HG02852 (cell line): Measurements from ENCODE around the gene GRIPAP1.
"Not testable (repeated sequence)": the region's sequence is repeated elsewhere in the genome, so short reads cannot be mapped to it uniquely, and the experiment has no call there.

Experiments
- ATAC-seq: cut with Tn5 transposase; IDR thresholded peaks from one replicate; pipeline ENCODE4 v1.9.1; 2021; ENCODE audit warnings: mild to moderate bottlenecking, moderate library complexity; ENCODE audit not compliant: unreplicated experiment

GRIPAP1 gene

DNA sequence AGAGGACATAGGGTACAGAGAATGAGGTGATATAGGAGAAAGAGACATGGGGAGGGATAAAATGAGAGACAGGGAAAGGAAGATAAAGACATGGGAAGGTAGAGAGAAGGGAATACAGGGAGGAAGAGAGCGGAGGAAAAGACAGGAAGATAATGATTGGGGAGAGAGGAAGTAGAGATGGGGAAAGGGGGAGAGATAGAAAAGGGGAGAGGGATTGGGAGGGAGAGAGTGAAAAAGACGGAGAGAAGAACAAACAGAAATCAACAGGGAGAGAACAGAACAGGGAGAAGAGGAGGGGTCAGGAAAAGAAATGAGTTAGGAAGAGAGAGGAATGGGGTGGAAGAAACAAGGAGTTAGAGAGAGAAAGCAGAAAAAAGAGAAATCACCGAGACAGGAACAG, 4.6 kb downstream of the GRIPAP1 start:
- no peak for ATAC-seq

DNA sequence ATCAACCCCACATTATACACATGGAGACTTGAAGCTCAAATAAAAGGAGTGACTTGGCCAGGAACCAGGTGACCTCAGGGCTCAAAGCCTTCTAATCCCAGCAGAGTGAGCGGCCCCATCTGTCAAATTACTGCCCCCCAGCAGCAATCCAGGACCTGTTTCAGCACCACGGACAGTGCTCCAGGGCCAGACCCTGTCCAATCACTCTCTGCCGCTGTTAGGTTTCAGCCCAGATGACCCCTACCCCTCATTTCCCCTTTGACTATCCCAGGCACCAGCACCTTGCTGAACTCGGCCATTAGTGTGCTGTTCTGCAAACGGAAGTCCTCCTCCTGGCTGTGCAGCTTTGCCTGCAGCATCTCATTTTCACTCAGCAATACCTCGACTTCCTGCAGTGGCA, 5.1 kb downstream of the GRIPAP1 start:
- no peak for ATAC-seq

DNA sequence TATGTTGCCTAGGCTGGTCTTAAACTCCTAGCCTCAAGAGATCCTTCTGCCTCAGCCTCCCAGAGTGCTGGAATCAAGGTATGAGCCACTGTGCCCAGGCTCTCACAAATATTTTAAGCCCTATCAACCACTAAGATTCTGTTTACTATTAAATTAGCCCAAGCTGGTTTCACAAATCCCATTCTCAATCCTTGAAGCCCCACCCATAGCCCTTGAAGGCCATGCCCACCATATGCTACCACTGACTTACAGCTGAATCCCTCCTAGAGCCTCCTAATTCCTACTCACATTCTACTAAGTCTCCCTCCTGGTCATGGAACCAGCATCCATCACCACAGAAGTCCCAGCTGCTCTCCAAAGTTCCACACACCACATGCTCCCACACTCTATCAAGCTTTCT, 9.7 kb downstream of the GRIPAP1 start:
- ATAC-seq: no peak

DNA sequence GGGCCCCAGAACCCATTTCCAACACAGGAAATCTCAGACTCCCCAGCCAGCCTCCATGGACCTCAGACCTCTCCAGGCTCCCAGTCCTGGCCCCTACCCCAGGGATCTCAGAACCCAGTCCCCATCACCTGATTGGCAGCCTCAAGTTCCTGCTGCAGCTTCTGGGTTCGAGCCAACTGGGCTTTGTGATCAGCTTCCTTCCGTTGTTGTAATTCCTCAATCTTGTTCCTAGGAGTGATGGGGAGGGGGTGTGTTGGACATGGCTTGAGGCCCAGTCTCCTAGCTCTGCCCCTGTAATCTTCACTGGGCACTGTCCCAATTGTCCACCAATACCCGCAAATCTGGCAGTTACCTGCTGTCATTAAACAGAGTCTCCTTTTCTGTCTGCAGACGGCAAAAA, 12.6 kb downstream of the GRIPAP1 start:
- ATAC-seq: no peak

DNA sequence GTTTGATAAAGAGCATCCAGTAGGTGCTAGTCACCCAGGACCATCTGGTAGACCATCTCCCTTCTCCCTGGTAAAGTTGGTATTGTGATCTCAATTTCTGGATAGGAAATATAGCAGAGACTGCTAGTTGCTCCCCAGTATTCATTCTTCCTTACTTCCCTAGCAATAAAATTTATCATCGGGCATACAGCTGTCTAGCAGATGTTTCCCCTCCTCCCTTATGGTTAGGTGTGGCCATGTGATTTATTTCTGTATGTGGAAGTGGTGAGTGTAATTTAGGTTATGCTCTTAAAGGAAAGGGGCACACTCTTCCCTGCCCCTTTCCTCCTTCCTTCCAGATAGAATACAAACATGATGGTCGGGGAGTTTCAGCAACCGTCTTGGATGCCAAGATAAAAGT, 18.2 kb downstream of the GRIPAP1 start:
- ATAC-seq: no peak

DNA sequence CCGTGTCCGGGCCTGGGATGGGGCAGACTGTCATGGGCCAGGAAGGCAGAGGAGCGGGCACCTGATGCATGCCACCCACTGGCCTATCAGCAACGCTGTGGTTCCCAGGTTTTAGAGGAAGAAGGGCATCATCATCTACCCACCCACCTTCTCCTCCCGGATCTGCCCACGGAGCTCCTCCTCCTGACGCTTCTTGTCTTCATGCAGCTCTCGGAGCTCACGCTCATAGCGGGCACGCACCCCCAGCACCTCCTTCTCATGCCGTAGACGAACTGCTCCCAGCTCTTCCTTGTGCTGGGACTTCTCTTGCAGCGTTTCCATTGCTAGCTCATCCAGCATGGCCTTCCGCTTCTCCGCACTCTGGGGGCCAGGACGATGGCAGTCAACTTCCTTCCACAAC, 19.0 kb downstream of the GRIPAP1 start:
- ATAC-seq: no peak

DNA sequence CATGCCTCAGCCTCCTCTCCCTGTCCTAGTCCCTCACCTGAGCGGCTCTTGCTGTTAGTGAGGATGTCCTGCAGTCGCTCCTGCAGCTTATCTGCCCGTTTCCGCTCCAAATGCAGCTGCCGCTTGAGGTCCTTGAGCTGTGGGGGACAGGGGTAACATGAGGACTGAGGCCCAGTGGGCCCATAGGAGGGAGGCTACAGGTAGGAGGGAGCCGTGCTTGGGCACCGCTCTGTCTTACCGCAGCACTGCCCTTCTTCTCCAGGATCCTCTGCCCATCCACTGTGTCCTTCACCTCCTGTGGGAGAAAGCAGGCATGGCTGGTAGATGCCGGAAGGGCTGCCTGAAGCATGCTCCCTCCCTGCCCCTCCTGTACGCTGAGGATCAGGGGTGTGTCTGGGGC, 20.9 kb downstream of the GRIPAP1 start:
- no peak for ATAC-seq

DNA sequence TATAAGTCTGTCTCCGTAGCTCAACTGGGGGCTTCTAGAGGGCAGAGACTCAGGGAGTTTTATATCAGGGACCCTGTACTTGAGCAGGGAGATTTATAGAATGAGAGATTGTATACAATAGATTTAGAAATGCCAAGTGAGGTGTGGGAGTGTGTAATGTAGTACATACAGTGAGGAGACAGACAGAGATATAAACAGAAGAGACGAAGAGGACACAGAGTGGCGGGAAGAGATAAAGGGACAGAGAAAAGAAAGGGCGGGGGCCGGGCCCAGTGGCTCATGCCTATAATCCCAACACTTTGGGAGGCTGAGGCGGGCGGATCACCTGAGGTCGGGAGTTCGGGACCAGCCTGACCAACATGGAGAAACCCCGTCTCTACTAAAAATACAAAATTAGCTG, 21.7 kb downstream of the GRIPAP1 start:
- not testable (repeated sequence) for ATAC-seq

DNA sequence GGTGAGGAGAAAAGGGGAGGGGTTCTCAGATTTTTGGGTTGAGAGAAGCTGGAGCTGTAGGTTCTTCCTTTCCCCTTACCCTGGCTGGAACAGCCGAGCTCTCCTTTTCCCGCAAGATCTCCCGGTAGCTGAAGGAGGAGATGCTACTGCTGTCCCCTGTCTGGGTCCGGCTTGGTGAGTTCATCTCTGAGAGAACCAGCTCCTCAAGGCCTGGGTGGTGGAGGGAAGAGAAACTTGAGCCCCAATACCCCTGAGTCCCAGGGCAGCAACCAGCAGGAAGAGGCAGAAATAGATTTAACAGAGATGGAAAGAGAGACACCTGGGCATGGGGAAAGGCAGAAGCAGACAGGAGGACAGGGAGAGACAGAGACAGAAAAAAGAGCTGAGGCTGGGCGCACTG, 23.8 kb downstream of the GRIPAP1 start:
- ATAC-seq: no peak

DNA sequence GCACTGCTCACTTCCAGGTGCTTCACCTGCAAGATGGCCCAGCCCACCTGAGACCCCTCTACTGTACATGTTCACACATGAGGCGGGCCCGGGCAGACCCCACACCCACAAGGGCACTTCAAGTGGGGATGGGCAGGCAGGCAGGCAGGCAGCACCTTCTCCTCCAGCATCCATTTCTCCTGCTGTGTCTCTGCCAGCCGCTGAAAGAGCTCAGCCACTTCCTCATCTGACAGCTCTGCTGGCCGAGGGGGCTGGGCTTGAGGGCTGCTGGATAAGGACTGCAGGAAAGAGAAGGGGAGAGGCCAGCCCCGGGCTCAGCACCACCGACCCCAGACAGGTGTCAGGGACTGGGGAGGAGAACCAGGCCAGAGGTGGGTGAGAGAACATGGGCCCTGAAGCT, 26.0 kb downstream of the GRIPAP1 start:
- ATAC-seq: no peak

DNA sequence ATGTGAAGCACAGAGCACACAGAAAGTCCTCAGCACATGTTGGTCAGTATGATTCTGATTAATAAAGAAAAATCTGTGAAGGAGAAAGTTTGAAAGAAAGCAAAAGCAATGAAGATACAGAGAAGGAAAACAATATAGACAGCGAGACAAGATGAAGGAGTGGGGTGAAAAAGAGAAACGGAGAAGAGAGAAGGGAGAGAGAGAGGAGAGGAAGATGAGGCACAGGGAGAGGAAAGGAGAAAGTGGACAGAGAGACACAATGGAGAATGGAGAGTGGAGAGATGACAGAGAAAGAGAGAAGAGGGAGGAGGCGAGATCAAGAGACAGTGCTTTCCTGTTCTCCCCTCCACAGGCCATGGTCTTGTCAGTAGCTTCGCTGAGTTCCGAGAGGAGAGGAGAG, 26.5 kb downstream of the GRIPAP1 start:
- no peak for ATAC-seq

DNA sequence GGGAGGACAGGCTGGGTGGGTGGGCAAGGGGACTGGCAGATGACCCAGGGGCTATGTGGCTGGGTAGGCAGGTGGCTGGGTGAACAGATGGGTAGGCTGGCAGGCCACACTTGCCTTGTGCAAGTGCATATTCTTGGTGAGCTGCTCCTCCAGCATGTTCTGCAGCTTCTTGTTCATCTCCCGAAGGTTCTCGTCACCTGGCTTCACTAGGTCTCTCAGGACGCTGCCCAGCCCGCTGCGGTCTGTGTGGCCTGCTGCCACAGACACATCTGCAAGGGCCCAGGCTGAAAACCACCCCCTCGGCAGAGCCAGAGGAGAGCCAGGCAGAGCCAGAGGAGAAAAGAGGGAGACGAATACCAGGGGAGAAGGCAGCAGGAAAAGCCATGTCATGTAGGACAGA, 27.0 kb downstream of the GRIPAP1 start:
- no peak for ATAC-seq

DNA sequence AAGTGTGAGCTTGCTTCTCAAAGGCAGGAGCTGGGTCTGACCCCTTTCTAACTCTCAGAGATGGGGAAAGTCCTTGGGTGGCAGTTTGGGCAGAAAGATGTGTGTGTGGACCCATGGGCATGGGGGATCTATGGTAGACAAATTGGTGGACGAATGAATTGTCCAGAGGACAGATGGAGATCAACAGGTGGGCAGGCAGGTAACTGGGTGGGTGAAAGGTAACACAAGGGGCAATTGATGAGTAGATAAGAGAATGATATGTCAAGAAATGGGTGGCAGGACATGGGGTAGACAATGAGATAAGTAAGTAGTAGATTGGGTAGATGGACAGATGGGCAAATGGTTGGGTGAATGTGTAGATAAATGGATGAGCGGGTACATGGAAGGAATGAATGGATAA, 27.5 kb downstream of the GRIPAP1 start:
- no peak for ATAC-seq

DNA sequence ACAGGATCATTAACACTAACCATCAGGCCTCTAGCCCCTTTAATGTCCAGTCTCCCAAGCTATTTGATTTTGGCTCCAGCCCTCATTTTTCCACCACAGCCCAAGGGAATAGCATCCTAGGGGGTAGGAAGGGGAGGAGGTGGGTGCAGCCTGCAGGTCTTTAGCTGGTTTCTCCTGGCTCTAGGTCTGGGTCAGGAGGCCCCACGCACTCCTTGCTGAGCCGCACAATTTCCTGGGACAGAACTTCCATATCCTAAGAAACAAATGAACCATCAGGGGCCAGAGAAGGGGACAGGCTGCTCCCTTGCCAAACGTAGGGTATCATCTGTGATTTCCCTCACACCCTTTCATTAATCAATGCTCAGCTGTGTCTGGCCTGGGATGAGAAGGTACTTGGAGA, 28.0 kb downstream of the GRIPAP1 start:
- ATAC-seq: no peak

DNA sequence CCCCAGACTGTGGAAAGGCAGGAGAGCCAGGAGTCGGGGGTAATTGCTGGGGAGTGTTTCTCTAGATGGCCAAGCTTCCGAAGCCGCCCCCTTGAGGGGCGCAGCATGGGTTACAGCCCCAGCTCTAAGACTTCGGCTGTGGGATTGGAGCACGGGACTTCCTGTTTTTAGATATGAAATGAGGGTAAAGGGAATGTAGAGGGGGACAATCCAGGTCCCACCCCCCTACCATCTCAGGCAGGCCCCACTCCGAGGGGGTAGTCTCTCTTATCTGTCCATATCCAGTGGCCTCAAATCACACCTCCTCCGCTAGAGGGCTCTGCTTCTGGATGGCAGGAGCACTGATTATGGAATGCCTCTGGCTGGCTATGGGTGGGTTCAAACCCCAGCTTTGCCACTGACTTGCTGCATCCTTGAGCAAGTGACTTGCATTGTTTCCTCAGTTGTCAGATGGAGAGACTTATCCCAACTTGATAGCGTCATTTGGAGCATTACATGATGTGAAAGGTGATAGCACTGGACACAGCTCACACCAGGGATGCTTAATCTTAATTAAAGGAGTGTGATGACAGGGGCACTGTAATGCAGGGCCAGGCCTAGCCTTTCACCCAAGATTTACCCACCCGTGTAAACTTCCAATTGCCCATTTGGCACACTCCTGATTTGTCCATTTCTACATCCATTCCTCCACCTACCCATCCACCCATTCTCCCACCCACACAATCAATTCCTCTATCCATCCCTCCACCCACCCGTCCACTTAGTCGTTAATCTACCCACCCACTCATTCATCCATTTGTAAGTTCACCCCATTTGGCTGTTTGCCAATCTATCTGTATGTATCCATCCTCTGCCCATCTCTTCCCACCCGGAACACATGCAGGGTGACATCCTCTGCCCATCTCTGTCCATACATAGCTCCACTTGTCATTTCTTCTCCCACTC, 29.6 kb downstream of the GRIPAP1 start:
- no peak for ATAC-seq

DNA sequence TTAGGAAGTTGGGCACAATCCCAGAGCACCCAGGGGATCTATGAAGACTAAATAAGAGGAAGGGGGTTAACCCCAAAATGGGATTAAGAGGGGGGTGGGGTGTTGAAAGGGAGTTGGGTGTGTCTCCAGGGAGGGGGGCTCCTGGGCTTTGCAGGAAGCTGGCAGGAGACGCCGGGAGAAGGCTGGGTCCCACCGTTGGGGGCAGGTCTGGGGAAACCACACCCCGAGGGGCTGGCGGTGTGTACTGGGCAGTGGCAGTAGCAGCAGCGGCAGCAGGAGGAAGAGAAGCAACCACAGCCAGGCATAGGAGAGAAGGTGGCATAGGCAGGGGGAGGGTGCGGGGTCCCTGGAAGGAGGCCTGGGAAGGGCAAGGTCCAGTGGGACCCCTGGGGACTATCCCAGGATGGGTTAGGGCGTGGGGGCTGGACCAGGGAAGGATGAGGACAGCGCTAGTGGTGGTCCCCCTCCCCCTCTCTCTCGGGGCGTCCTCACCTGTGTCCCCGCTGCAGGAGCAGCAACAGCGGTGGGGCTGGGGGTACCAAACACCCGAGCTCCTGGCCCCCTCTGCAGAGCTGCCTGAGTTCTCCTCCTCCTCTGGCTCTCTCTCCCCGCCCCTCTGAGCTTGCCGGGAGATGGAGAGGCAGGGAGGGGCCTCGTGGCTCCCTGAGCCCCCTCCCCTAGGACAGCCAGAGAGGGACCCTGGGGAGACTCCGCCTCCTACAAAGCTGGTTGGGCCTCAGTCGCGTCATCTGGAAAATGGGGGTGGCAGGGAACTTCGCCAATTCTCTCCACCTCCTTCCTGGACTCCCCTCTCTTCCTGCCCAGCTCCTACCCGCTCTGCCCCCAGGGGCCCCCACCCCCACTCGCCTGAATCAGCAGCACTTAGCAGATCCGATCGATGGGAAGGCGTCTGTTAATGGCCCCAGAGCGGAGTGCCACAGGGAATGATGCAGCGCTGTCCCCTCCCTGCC, 30.5 kb downstream of the GRIPAP1 start, which contains the start of gene KCND1:
TSS of gene KCND1 (minus strand) at position 596 of the 971 bp plus-strand sequence. CDS start 1,573 bp downstream, outside the sequence.
- ATAC-seq: no peak

DNA sequence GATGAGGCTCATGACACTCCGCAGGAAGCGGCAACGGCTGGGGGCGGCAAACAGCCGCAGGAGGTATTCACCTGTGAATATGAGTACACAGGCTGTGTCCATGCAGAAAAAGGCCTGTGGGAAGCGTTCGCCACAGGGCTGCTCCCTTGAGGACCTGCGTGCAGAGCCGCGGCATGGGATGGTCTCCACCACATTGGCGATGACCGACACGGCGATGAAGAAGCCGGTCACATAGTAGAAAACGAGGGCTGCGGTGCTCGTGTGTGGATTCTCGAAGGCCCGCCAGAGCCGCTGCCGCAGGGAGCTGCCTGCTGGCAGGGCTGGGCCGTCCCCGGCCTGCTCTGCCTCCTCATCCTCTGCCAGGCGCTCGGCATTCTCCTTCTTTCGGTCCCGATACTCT, 32.6 kb downstream of the GRIPAP1 start:
- ATAC-seq: no peak

DNA sequence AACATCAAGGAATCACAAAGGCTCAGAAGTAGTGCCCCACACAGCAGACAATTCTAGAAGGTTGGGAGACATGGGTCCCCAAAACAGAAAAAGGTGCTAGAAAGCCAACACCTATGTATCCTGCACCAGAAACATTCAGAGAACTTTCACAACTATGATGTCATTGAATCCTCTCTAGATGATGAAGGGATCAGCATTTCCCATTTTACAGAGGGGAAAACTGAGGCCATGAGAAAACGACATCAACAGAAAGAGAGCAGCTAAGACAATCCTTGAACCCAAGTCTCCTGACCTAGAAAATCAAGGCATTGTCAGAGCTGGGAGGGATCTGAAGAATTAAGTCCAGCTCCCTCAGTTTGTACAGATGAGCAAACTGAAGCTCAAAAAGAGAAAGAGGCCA, 33.7 kb downstream of the GRIPAP1 start:
- ATAC-seq: no peak

DNA sequence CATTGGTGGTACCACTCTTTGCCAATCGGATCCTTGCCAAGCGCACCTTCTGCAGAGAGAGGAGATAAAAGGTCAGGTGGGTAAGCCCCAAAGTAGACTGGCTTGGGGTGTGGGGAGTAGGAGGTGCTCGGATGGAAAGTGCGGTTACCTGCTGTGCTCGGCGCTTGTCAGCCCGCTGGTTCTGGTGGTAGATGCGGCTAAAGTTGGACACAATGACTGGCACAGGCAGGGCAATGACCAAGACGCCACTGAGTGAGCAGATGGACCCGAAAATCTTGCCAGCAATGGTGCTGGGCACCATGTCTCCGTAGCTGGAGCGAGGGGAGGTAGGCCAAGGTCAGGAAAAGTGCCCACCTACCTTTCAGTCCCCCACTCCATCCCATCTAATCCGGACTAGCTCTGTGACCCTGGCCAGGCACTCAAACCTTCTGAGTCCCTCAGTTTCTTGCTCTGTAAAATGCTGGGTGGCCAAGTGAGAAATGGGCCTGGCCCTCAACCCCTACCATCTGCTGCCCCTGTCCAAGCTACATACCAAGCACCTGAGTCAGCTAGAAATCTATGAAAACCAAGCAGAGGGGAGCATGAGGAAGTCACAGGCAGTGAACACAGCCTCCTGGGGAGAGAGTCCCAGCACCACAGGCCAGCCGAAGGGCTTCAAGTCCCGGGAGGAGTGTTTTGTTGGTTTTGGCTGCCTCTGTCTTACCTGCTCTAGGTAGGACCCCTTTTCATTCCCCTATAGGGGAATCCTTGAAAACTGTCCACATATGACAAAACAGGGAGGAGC, 35.1 kb downstream of the GRIPAP1 start:
- no peak for ATAC-seq

DNA sequence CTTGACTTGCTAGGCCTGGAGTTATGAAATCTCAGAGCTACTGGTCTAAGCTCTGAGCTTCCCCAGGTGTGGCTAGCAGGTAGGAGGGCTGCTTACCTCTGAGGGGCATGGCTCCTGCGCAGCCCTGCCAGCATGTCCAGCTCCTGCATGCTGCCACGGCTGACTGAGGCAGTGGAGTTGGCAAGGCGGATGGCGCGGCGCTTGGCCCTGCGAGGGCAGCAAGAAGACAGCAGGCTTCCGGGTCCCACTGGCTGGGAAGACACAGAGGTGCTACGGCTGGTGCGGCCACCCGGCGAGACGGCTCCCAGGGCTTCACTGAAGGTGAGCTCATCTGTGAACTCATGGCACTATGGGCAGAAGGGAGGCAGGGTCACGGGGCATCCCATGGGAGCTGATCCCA, 36.1 kb downstream of the GRIPAP1 start:
- no peak for ATAC-seq

DNA sequence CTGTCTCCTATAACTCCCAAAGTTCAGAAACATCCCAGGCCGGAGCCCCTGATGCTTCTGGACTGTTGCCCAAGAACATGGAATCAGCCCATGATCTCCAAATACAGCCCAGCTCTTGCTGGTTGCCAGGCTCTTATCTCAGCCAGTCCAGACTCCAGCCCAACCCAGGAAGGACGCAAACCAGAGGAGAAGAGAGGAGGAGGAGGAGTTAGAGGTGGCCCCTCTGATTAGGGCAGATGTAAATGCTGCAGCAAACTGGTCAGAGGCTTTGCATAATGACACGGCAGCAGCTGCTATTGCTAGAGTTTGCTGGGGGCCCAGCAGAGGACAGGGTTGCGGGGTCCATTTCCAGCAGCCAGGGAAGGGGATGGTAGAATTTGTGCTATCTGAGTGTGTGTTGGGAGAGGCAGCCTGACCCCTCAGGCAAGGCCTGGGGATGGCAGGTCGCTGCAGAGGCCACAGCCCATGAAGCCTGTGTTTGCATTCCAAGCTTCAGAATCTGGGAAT, 40.4 kb downstream of the GRIPAP1 start:
- no peak for ATAC-seq
